Measurements from ENCODE around the gene VHLL. TPM values are rescaled to one million over a fixed set of nuclear protein-coding genes. Genes with fewer than 3 reads are reported as not detected.

VHLL gene
- total and polyA plus RNA-seq, 2 of the 13 experiments (the other 11 are each of a cell fraction or from before 2014, with no cell fraction given), result 0.24 TPM; not detected in 1

GRCh38 chr1:156262461-156263287 is 36.4 kb downstream of the VHLL start:
- no peak overlapping the region for H3K9ac ChIP-seq (ENCODE audit: insufficient read depth, low read depth, low read length)

More at GRCh38 chr1:156262461-156263287, 36.4 kb downstream of the VHLL start:
- BruUV-seq (replicated peaks), result no TSS peak
- Histone ChIP-seq H4K20me1 (ENCODE audit: insufficient read depth, low read length) (no peaks in the 10 kb centered on the region), H3K4me1 (ENCODE audit: insufficient read depth, low read length) (no peaks in the 10 kb centered on the region), H3K4me3 (replicated peaks in 1 of 3; ENCODE audit: insufficient read depth in 1 of 3, low read depth in 2 of 3, low read length in 3 of 3) (no peak overlapping the region), H3K27ac (ENCODE audit: extremely low read length, insufficient read depth, low read length) (no peak overlapping the region), H3K9me3 (ENCODE audit: low read length) (no peaks in the 10 kb centered on the region), H3K79me2 (ENCODE audit: insufficient read depth, low read length) (no peaks in the 10 kb centered on the region), H3K27me3 (ENCODE audit: control insufficient read depth in 1 of 2, insufficient read depth in 2 of 2, low read length in 2 of 2) (no peaks in the 10 kb centered on the region; a peak in 1 of 5 replicates), H3K4me2 (ENCODE audit: low read depth, low read length) (no peak overlapping the region), H3K36me3 (replicated peaks in 1 of 2; ENCODE audit: control insufficient read depth in 1 of 2, insufficient read depth in 2 of 2, low read length in 2 of 2) (peaks cover 45 to 87% of the 10 kb centered on the region in 2 experiments), H2AFZ (ENCODE audit: low read length) (no peak overlapping the region)
- in situ Hi-C loops (cut with HindIII; ENCODE audit: extremely low pct_ligation_motif_present, low pct_unique_long_range_greater_than_20kb) (no loop called here), intact Hi-C loops (cut with micrococcal nuclease; ENCODE audit: unreplicated experiment) (no loop called here)
- 95% methylated on average over 8 of the region's 9 CpGs for WGBS (ENCODE audit: low lambda C conversion rate)
- ATAC-seq (no peak), FAIRE-seq (no peak), DNase-seq (ENCODE audit: low spot score) (no peak)
- ChIA-PET POLR2A (no interaction called here), CTCF (ENCODE audit: low intra/inter-chr PET ratio, low total read pairs) (no interaction called here)
- TF ChIP-seq PHF5A (CRISPR knock-in tag; IDR thresholded peaks at IDR 0.05; ENCODE audit: low read depth, unreplicated experiment), result no peak
- no peak for TF ChIP-seq ZNF574 (CRISPR knock-in tag; IDR thresholded peaks at IDR 0.05)
- no peak for TF ChIP-seq IRF1 (CRISPR knock-in tag; IDR thresholded peaks at IDR 0.05; ENCODE audit: low read depth)
- TF ChIP-seq ZNF83 (CRISPR knock-in tag; IDR thresholded peaks at IDR 0.05; ENCODE audit: borderline replicate concordance), result no peak
- TF ChIP-seq PITX1 (CRISPR knock-in tag; IDR thresholded peaks at IDR 0.05), result no peak
- no peak for TF ChIP-seq ARID4A (CRISPR knock-in tag; IDR thresholded peaks at IDR 0.05; ENCODE audit: borderline replicate concordance)
- TF ChIP-seq ZNF737 (CRISPR knock-in tag; IDR thresholded peaks at IDR 0.05; ENCODE audit: borderline replicate concordance), result no peak
- no peak for TF ChIP-seq KLF16 (CRISPR knock-in tag; IDR thresholded peaks at IDR 0.05)
- no peak for TF ChIP-seq HIVEP1 (CRISPR knock-in tag; IDR thresholded peaks at IDR 0.05)
- TF ChIP-seq ZBTB44 (CRISPR knock-in tag; IDR thresholded peaks at IDR 0.05), result no peak
- TF ChIP-seq ZNF572 (CRISPR knock-in tag; IDR thresholded peaks at IDR 0.05), result no peak
- no peak for TF ChIP-seq SP2 (CRISPR knock-in tag; IDR thresholded peaks at IDR 0.05)
